OCI-LY7 (cell line): Measurements from ENCODE around the gene SDCCAG8.

Experiments used
- EZH2phosphoT487 ChIP-seq: fragments of 200-600 bp; sonication (generic); IDR thresholded peaks from 2 replicates; pipeline ENCODE4 v1.6.1; 2018; ENCODE audit warnings: low read depth, borderline replicate concordance, mild to moderate bottlenecking, mixed run types, antibody characterized with exemption, low read length, moderate library complexity, mixed read lengths
- TF ChIP-seq, protein P1 (sequence below): fragments of 200-600 bp; sonication (generic); conservative IDR thresholded peaks from 2 replicates; pipeline ENCODE4 v1.5.1; 2014; ENCODE audit warnings: mild to moderate bottlenecking, antibody characterized with exemption, low read length, moderate library complexity, mixed read lengths

DNA sequence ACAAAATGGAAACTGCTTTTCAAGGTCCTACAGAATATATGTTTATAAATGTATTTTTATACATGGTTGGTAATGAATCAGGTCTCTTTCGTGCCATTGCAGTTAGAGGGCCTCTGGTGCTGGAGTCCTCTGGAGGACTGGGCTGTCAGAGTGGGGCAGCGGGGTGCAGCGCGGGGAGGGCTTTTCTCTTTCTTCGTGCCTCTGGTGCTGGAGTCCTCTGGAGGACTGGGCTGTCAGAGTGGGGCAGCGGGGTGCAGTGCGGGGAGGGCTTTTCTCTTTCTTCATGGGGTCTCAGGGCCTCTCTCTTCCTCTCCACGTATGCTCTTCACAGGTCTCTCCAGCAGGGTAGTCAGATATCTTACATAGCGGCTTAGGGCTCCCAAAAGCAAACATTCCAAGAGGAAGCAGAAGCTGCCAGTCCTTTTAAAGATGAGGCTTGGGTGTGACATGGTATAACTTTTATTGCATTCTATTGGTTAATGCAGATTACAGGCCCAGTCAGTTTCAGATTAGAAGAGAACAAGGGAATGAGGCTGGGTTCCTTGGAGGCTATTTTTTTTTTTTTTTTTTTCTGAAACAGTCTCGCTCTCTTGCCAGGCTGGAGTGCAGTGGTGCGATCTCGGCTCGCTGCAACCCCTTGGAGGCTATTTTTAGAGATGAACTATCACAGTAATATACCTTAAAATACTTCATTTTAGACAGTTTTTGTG, 13.1 kb downstream of the SDCCAG8 start:
- TF ChIP-seq, protein P1, sequence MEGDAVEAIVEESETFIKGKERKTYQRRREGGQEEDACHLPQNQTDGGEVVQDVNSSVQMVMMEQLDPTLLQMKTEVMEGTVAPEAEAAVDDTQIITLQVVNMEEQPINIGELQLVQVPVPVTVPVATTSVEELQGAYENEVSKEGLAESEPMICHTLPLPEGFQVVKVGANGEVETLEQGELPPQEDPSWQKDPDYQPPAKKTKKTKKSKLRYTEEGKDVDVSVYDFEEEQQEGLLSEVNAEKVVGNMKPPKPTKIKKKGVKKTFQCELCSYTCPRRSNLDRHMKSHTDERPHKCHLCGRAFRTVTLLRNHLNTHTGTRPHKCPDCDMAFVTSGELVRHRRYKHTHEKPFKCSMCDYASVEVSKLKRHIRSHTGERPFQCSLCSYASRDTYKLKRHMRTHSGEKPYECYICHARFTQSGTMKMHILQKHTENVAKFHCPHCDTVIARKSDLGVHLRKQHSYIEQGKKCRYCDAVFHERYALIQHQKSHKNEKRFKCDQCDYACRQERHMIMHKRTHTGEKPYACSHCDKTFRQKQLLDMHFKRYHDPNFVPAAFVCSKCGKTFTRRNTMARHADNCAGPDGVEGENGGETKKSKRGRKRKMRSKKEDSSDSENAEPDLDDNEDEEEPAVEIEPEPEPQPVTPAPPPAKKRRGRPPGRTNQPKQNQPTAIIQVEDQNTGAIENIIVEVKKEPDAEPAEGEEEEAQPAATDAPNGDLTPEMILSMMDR, result no peak
- no peak for TF ChIP-seq EZH2phosphoT487
